ENCODE results near the gene ATXN3.
A peak's percentile ranks its signal among the peaks of the same experiment; 100 is the strongest.

The ATXN3 gene

GRCh38 chr14:92106143-92106926 lies at the start of gene ATXN3:
TSS of gene ATXN3 (minus strand) at chr14:92106582. CDS start at chr14:92106552, 30 bp downstream.
- DNase-seq (ENCODE audit: low read depth in 2 of 3, low spot score in 1 of 3) = peak; percentile 90 to 94 (median 93)

GRCh38 chr14:92154283-92154942 lies 48.0 kb upstream of the ATXN3 start:
- DNase-seq (ENCODE audit: low read depth in 2 of 3, low spot score in 1 of 3) = no peak

- DNase-seq (ENCODE audit: low read depth in 2 of 3, low spot score in 1 of 3) = no peak
These were observed 47.2 kb upstream of the ATXN3 start for GRCh38 chr14:92153581-92153980.

DNA sequence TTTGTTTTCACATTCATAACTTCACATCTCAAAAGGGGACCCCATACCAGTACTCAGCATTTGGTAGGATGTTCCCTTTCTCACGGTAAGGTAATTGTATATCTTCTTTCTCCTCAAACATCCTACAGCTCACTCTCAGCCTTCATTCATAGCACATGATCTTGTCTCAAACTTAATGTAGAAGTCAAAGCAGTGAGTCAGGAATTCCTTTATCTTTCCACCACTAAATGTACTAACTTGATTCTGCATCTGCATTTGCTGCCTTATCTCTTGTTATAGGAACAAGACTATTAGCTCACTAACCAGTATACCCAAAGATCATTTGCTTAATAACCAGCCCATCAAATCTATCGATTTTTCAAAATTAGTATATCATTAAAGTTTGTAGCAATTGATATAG lies 38.3 kb upstream of the ATXN3 start:
- no peak for DNase-seq (ENCODE audit: low read depth in 2 of 3, low spot score in 1 of 3)

DNA sequence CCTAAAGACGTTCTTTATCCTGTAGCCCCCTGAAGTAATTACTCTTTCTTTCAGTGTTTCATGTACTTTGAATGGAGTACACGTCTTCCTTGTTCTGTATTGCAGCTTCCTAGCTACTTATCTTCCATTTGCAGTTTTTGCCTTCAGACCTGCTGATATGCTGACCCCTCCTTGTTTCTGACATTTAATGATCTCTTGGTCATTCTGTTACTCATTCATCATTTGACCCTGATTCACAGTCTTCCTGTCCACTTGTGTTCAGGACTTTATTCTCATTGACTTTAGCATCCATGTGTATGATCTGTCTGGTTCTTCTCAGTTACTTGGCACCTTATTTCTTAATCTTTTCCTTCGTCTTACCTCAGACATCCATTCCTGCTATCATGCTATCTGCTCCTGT lies 37.6 kb upstream of the ATXN3 start:
- DNase-seq (ENCODE audit: low read depth in 2 of 3, low spot score in 1 of 3) = no peak

- DNase-seq (ENCODE audit: low read depth in 2 of 3, low spot score in 1 of 3) = no peak
These were observed 36.9 kb upstream of the ATXN3 start for GRCh38 chr14:92143309-92143708.

DNA sequence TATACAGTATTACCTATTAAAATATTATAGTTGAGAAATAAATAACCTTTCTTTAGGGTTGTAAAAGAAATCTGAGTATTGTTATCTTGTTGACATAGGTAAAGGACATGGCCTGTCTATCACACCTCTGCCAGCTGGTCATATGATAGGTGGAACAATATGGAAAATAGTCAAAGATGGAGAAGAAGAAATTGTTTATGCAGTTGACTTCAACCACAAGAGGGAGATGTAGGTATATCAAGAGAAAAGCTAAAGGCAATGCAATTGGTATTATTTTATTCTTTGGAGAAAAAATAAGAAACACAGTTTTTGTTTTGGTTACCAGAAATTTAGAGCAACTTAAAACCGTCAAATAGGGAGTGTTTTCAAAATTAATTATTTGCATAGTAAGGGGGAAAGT lies 28.9 kb upstream of the ATXN3 start:
- DNase-seq (ENCODE audit: low read depth in 2 of 3, low spot score in 1 of 3) = no peak

DNA sequence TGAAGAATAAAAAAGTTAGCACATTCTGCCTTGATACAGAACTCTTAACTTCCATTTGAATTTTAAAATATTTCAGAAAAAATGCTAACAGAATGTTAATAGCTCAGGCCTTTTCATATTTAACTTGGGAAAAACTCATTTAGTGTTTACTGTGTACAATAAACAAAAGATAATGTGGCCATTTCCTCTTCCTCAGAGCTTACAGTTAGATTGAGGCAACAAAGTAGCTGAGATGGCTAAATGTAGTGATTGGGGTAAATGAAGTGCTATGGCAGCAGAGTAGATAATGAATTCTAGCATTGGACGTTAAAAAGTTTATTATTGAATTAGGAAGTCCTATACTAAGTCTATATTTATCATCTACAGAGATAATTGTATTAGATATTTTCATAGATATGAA lies 28.1 kb upstream of the ATXN3 start:
- DNase-seq (ENCODE audit: low read depth in 2 of 3, low spot score in 1 of 3) = no peak

- no peak for DNase-seq (ENCODE audit: low read depth in 2 of 3, low spot score in 1 of 3)
These were observed 16.4 kb upstream of the ATXN3 start for GRCh38 chr14:92122761-92123160.

- DNase-seq (ENCODE audit: low read depth in 2 of 3, low spot score in 1 of 3) = peak in 1 of 3 donors; percentile 11
These were observed 15.9 kb upstream of the ATXN3 start for GRCh38 chr14:92122351-92122677.

DNA sequence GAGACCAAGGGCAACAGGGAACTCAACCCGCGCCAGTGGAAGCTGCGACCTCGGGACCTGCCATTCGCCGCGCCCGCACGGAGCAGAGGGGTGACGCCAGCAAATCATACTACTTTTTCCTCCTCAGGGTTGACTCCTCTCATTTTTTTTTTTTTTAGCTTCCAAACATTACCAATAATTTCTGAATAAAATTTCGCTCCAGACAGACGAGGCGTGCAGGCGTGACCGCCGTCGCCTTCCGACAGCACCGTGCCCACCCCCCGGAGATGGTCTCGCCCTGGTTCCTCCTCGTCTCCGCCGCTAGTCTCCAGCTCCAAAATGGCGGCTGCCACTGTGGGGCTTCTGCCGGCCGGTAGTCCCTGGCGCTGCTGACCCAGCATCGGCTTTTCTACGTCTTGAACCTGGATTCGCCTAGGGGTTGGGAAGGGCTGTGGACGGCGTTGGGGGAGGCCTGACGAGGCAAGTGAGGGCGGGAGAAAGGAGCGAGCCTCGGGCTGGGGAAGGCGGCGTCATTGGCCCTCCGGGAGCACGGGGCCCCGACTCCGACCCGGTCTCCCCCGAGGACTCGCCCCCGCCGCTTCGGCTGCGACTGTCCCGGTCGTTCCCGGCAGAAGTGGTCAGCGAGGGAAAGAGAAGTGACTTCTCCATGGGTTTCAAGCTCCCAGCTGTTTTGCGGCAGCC lies 15.4 kb upstream of the ATXN3 start, which contains the start of the genes CPSF2 and NDUFB1:
TSS of gene CPSF2 (plus strand) at position 300 of the 681 bp plus-strand sequence. CDS start 9,016 bp downstream, outside the sequence.
TSS of gene NDUFB1 (minus strand) at position 37 of the 681 bp plus-strand sequence. CDS start 4,069 bp downstream, outside the sequence.
- DNase-seq (ENCODE audit: low read depth in 2 of 3, low spot score in 1 of 3) = peak; percentile 66 to 82 (median 81)

GRCh38 chr14:92121207-92121669 lies 14.9 kb upstream of the ATXN3 start:
- DNase-seq (ENCODE audit: low read depth in 2 of 3, low spot score in 1 of 3) = no peak

GRCh38 chr14:92109490-92109889 lies 3.1 kb upstream of the ATXN3 start:
- DNase-seq (ENCODE audit: low read depth in 2 of 3, low spot score in 1 of 3) = no peak

DNA sequence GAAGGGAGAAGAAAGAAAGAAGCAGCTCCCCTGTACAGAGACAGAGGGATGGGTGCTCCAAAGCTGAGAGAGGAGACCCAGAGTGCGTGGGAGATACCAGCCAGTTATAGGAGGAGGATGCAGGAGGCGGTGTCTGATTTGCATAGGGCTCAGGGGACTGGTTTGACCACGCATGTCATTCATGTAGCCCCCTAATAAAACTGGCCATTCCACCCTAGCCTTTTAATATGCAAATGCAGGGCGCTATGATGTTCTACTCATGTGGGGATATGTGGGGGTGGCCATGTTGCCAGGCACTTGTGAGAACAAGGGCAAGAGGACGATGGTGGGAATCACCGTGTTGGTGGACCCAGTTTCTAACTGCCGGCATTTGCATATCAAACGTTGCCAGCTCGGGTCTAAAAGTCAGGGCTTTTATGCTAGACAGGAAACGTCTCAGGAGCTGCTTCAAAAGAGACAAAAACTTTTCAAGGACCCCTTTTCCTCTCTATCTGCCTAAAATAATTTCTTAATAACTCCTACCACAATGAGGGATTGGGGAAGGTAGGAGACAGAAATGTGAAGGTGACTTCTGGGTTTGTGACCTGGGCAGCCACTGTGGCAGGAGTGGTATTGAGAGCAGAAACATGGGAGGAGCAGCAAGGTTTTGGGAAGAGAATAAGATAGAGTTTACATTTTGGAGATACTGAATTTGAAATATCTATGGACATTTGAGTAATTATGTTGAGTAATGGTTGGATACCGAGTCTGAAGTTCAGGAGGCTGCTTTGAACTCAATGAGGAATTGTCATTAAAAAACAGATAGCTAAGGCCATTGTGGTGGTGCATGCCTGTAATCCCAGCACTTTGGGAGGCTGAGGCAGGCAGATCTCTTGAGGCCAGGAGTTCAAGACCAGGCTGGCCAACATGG lies 2.2 kb upstream of the ATXN3 start:
- DNase-seq (ENCODE audit: low read depth in 2 of 3, low spot score in 1 of 3) = peak in 1 of 3 donors; percentile 5

DNA sequence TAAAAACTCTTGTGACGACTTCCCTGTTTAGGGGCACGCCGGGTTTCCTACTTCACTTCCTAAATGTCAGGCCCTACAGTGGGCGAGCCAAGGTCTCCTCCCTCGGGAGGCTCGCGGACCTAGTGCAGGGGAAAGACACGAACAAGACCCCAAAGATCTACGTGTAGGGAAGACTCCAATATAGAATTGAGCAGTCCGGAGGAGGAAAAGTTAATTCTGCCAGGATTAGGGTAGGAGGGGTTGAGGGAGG lies 564 bp downstream of the ATXN3 start:
- DNase-seq (ENCODE audit: low read depth in 2 of 3, low spot score in 1 of 3) = peak in 2 of 3 donors; percentile 6 to 9

- no peak for DNase-seq (ENCODE audit: low read depth in 2 of 3, low spot score in 1 of 3)
These were observed 1.1 kb downstream of the ATXN3 start for GRCh38 chr14:92105073-92105892.

DNA sequence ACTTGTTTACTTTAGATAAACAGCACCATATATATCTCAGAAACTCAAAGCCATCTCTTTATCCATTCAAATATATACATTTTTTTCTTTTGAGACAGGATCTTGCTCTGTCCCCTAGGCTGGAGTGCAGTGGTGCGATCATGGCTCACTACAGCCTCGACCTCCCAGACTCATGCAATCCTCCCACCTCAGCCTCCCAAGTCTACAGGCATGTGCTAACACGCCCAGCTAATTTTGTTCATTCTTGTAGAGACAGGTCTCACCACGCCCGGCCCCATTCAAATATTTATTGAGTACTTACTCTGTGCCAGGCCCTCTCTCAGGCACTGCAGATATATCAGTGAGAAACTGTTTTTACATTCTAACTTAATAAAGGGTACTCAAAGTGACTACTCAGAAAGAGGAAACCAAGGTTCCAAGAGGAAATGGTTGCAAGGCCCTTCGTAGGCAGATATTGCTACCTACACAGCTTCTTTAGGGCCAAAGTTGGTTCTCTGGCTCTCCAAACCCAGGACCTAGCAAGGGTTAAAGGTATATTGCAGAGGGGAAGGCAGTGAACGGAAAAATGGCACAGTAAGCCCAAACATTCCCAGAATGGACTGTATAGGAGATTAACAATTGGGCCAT lies 2.9 kb downstream of the ATXN3 start:
- DNase-seq (ENCODE audit: low read depth in 2 of 3, low spot score in 1 of 3) = no peak

- DNase-seq (ENCODE audit: low read depth in 2 of 3, low spot score in 1 of 3) = no peak
These were observed 6.6 kb downstream of the ATXN3 start for GRCh38 chr14:92099802-92100201.

DNA sequence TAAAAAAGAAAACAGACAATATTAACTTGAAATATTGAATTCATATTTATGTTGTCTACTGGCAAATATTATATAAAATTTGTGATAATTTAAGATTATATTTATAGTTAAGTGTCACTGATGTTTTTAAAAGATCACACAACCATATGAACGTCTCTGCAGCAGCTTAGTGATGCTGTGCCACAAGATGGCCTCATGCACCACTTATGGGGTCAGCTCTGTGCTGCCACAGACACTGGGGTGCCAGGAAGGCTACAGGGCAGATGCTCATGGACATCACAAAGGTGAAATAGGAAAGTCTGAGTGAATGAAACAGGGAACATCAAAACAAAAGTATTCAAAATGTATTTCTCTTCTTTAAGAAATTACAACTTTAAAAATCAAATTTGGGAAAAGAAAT lies 13.1 kb downstream of the ATXN3 start:
- no peak for DNase-seq (ENCODE audit: low read depth in 2 of 3, low spot score in 1 of 3)

DNA sequence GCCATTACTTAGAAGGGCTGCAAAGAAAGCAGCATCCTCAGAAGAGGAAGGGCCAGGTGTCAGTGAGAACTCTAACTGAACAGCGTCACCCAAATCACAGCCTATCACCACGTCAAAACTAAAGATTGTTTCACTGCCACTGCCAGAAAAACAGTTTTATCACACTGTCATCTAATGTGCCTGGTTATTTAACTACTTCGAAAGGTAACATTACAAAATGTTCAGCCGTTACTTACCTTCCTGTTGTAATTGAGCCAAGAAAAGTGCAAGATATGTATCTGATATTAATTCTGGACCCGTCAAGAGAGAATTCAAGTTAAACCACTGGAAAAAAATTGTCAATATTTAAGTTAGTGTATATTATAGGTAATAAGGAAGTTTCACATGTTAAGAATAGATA lies 17.9 kb downstream of the ATXN3 start:
- no peak for DNase-seq (ENCODE audit: low read depth in 2 of 3, low spot score in 1 of 3)

All from stimulated activated CD4-positive, alpha-beta T cell treated with anti-CD3 and anti-CD28 coated beads, Interleukin-12 subunit alpha, Interleukin-12 subunit beta, amount 100 ng/mL, for 48 hours (primary cell).